Adipocyte (in vitro differentiated cells): ENCODE data around the gene RIC8B.
"Not testable (repeated sequence)": the region's sequence is repeated elsewhere in the genome, so short reads cannot be mapped to it uniquely, and the experiment has no call there.

Experiments used
- DNase-seq: peaks from one replicate; pipeline ENCODE4 v3.0.0-alpha.2; 2015; ENCODE audit warnings: low read depth
- H3K27me3 ChIP-seq: replicated peaks from 2 replicates; pipeline ENCODE4 v1.7.0; 2013; ENCODE audit warnings: mild to moderate bottlenecking, low read length, moderate library complexity; ENCODE audit not compliant: control insufficient read depth, insufficient read depth
- H3K36me3 ChIP-seq: 2 replicates; pipeline ENCODE4 v1.7.0; 2013; ENCODE audit warnings: low read length, mild to moderate bottlenecking, moderate library complexity; ENCODE audit not compliant: control insufficient read depth, insufficient read depth, severe bottlenecking
- H3K4me1 ChIP-seq: 2 replicates; pipeline ENCODE4 v1.7.0; 2013; ENCODE audit warnings: mild to moderate bottlenecking, low read length, moderate library complexity; ENCODE audit not compliant: control insufficient read depth, insufficient read depth
- H3K4me3 ChIP-seq: 2 replicates; pipeline ENCODE4 v1.7.0; 2013; ENCODE audit warnings: mild to moderate bottlenecking, low read length, moderate library complexity
- H3K9ac ChIP-seq: 2 replicates; pipeline ENCODE4 v1.7.0; 2013; ENCODE audit warnings: mild to moderate bottlenecking, low read length, moderate library complexity
- H3K9me3 ChIP-seq: 2 replicates; pipeline ENCODE4 v1.7.0; 2013; ENCODE audit warnings: mild to moderate bottlenecking, low read length, moderate library complexity; ENCODE audit not compliant: control insufficient read depth

The RIC8B gene

GRCh38 chr12:106908561-106908960 lies 134.1 kb downstream of the RIC8B start:
- no peak overlapping the region for H3K9ac ChIP-seq
- H3K4me3 ChIP-seq = no peak overlapping the region
- no peak for DNase-seq
- no peaks in the 10 kb centered on the region for H3K4me1 ChIP-seq
- no peaks in the 10 kb centered on the region for H3K9me3 ChIP-seq
- H3K27me3 ChIP-seq = no peaks in the 10 kb centered on the region
- no peaks in the 10 kb centered on the region for H3K36me3 ChIP-seq

- no peak overlapping the region for H3K4me3 ChIP-seq
- H3K9ac ChIP-seq = no peak overlapping the region
- no peaks in the 10 kb centered on the region for H3K36me3 ChIP-seq
- no peaks in the 10 kb centered on the region for H3K4me1 ChIP-seq
- no peaks in the 10 kb centered on the region for H3K27me3 ChIP-seq
- no peak for DNase-seq
- no peaks in the 10 kb centered on the region for H3K9me3 ChIP-seq
These were observed 135.7 kb downstream of the RIC8B start for GRCh38 chr12:106910202-106910601.

GRCh38 chr12:106911581-106911980 lies 137.1 kb downstream of the RIC8B start:
- Histone ChIP-seq H3K9me3 (no peaks in the 10 kb centered on the region), H3K36me3 (no peaks in the 10 kb centered on the region), H3K4me1 (no peaks in the 10 kb centered on the region), H3K9ac (no peak overlapping the region), H3K4me3 (no peak overlapping the region), H3K27me3 (no peaks in the 10 kb centered on the region)
- DNase-seq = no peak

- no peak for DNase-seq
- Histone ChIP-seq H3K9ac (no peak overlapping the region), H3K9me3 (no peaks in the 10 kb centered on the region), H3K27me3 (no peaks in the 10 kb centered on the region), H3K36me3 (no peaks in the 10 kb centered on the region), H3K4me3 (no peak overlapping the region), H3K4me1 (no peaks in the 10 kb centered on the region)
These were observed 139.0 kb downstream of the RIC8B start for GRCh38 chr12:106913456-106913855.

GRCh38 chr12:106914796-106915634 lies 140.5 kb downstream of the RIC8B start:
- Histone ChIP-seq H3K9me3 (no peaks in the 10 kb centered on the region), H3K4me3 (no peak overlapping the region), H3K4me1 (no peaks in the 10 kb centered on the region), H3K9ac (no peak overlapping the region), H3K36me3 (no peaks in the 10 kb centered on the region), H3K27me3 (no peaks in the 10 kb centered on the region)
- DNase-seq = no peak

- H3K4me1 ChIP-seq = no peaks in the 10 kb centered on the region
- no peak overlapping the region for H3K4me3 ChIP-seq
- H3K36me3 ChIP-seq = no peaks in the 10 kb centered on the region
- no peaks in the 10 kb centered on the region for H3K9me3 ChIP-seq
- no peak overlapping the region for H3K9ac ChIP-seq
- no peak for DNase-seq
- H3K27me3 ChIP-seq = no peaks in the 10 kb centered on the region
These were observed 141.1 kb downstream of the RIC8B start for GRCh38 chr12:106915635-106916026.

- Histone ChIP-seq H3K36me3 (no peaks in the 10 kb centered on the region), H3K4me3 (no peak overlapping the region)
These were observed 143.0 kb downstream of the RIC8B start for GRCh38 chr12:106917503-106917902.

GRCh38 chr12:106918746-106919145 lies 144.3 kb downstream of the RIC8B start:
- no peaks in the 10 kb centered on the region for H3K27me3 ChIP-seq
- peak; percentile 39 for DNase-seq
- no peak overlapping the region for H3K9ac ChIP-seq

More at GRCh38 chr12:106917503-106917902, 143.0 kb downstream of the RIC8B start:
- H3K4me1 ChIP-seq = no peaks in the 10 kb centered on the region
- DNase-seq = no peak
- no peaks in the 10 kb centered on the region for H3K9me3 ChIP-seq
- no peaks in the 10 kb centered on the region for H3K27me3 ChIP-seq
- H3K9ac ChIP-seq = no peak overlapping the region

GRCh38 chr12:106919910-106920544 lies 145.5 kb downstream of the RIC8B start:
- no peaks in the 10 kb centered on the region for H3K9me3 ChIP-seq

More at GRCh38 chr12:106918746-106919145, 144.3 kb downstream of the RIC8B start:
- H3K4me3 ChIP-seq = no peak overlapping the region
- no peaks in the 10 kb centered on the region for H3K9me3 ChIP-seq
- H3K4me1 ChIP-seq = no peaks in the 10 kb centered on the region
- no peaks in the 10 kb centered on the region for H3K36me3 ChIP-seq

GRCh38 chr12:106921976-106922375 lies 147.5 kb downstream of the RIC8B start:
- not testable (repeated sequence) for H3K9me3 ChIP-seq, H3K27me3 ChIP-seq, DNase-seq, H3K4me1 ChIP-seq, H3K4me3 ChIP-seq, H3K9ac ChIP-seq, H3K36me3 ChIP-seq

More at GRCh38 chr12:106919910-106920544, 145.5 kb downstream of the RIC8B start:
- peak; percentile 82 for DNase-seq
- Histone ChIP-seq H3K4me3 (no peak overlapping the region), H3K9ac (no peak overlapping the region), H3K4me1 (no peaks in the 10 kb centered on the region), H3K27me3 (no peaks in the 10 kb centered on the region), H3K36me3 (no peaks in the 10 kb centered on the region)

- not testable (repeated sequence) for DNase-seq, H3K9ac ChIP-seq, H3K9me3 ChIP-seq, H3K27me3 ChIP-seq, H3K4me1 ChIP-seq, H3K36me3 ChIP-seq, H3K4me3 ChIP-seq
These were observed 149.1 kb downstream of the RIC8B start for GRCh38 chr12:106923594-106923993.
